Endothelial cell of umbilical vein (primary cell): ENCODE data around the gene EIF1AX. TPM values are rescaled to one million over a fixed set of nuclear protein-coding genes. Genes with fewer than 3 reads are reported as not detected.

ENCODE experiments used
- BruUV-seq: library from RNA; stranded (reverse); fragments of 400-500 nt; replicated peaks from 2 replicates; lab custom pipeline; 2021; lab: Mats Ljungman, UMichigan
- CTCF ChIA-PET: fragments of 300-600, 350-600 bp; sonication (Branson Sonifier 250); formaldehyde crosslinking; loops from one replicate; lab custom pipeline; 2021; ENCODE audit warnings: antibody characterized with exemption, inconsistent platforms; lab: Charles Lee
- POLR2A ChIA-PET: fragments of 300-600, 350-600 bp; sonication (Branson Sonifier 250); formaldehyde crosslinking; loops from one replicate; lab custom pipeline; 2021; ENCODE audit warnings: antibody characterized with exemption, inconsistent platforms; lab: Charles Lee
- DNase-seq: peaks from one replicate; pipeline ENCODE4 v3.0.0-alpha.2; 2011; ENCODE audit warnings: low read depth, low spot score
- FAIRE-seq: peaks from 2 replicates; lab custom pipeline; 2011; peaks lifted over from hg19 to GRCh38; lab: Jason Lieb, UNC
- H2AFZ ChIP-seq: 2 replicates; pipeline ENCODE4 v1.6.0; 2012; ENCODE audit warnings: low read depth, low read length, control low read depth, inconsistent platforms
- H3K27ac ChIP-seq: 2 replicates; pipeline ENCODE4 v1.5.1; 2011; ENCODE audit warnings: low read depth, mild to moderate bottlenecking, control low read depth, low read length, moderate library complexity; ENCODE audit not compliant: insufficient read depth
- H3K27me3 ChIP-seq, 2 experiments: 2 replicates each; pipeline versions ENCODE4 v1.6.0 to v1.6.1; 2011; ENCODE audit warnings: low read length in 2 of 2, mixed read lengths in 1 of 2; ENCODE audit not compliant: control insufficient read depth in 2 of 2, insufficient read depth in 2 of 2
- H3K36me3 ChIP-seq, 2 experiments: 2 replicates in 1 of 2; 3 replicates in 1 of 2; pipeline ENCODE4 v1.5.1; 2011; ENCODE audit warnings: low read length in 2 of 2, mild to moderate bottlenecking in 1 of 2, moderate library complexity in 1 of 2; ENCODE audit not compliant: control insufficient read depth in 2 of 2, insufficient read depth in 2 of 2; ENCODE audit errors: extremely low read depth in 1 of 2
- H3K4me1 ChIP-seq: 3 replicates; pipeline ENCODE4 v1.5.1; 2011; ENCODE audit warnings: mild to moderate bottlenecking, low read length; ENCODE audit not compliant: control insufficient read depth, insufficient read depth; ENCODE audit errors: extremely low read depth
- H3K4me2 ChIP-seq: 2 replicates; pipeline ENCODE4 v1.6.1; 2011; ENCODE audit warnings: low read length, control low read depth, mixed read lengths; ENCODE audit not compliant: insufficient read depth
- H3K4me3 ChIP-seq, 3 experiments: fragments of 200-600 bp in 1 of 3; sonication (generic), shearing (Covaris generic) in 1 of 3; replicated peaks in 1 of 3; 2 replicates each; pipeline ENCODE4 v1.5.1; 2011 to 2016; ENCODE audit warnings: control low read depth in 3 of 3, low read length in 3 of 3, mild to moderate bottlenecking in 2 of 3, inconsistent platforms in 1 of 3, low read depth in 1 of 3, moderate library complexity in 1 of 3; ENCODE audit not compliant: insufficient read depth in 1 of 3
- H3K79me2 ChIP-seq: 2 replicates; pipeline ENCODE4 v1.6.0; 2012; ENCODE audit warnings: low read length, inconsistent platforms; ENCODE audit not compliant: control insufficient read depth, insufficient read depth
- H3K9ac ChIP-seq: replicated peaks from 2 replicates; pipeline ENCODE3; 2011; ENCODE audit warnings: low read length, control low read depth; ENCODE audit not compliant: insufficient read depth; ENCODE audit errors: extremely low read depth
- H3K9me1 ChIP-seq: replicated peaks from 3 replicates; pipeline ENCODE4 v1.6.0; 2011; ENCODE audit warnings: mild to moderate bottlenecking, low read length; ENCODE audit not compliant: control insufficient read depth, insufficient read depth; ENCODE audit errors: extremely low read depth
- H3K9me3 ChIP-seq: replicated peaks from 2 replicates; pipeline ENCODE4 v1.5.1; 2012; ENCODE audit warnings: low read length, inconsistent platforms; ENCODE audit not compliant: control insufficient read depth, insufficient read depth
- H4K20me1 ChIP-seq: replicated peaks from 2 replicates; pipeline ENCODE3; 2011; ENCODE audit warnings: mild to moderate bottlenecking, low read length; ENCODE audit not compliant: control insufficient read depth, insufficient read depth; ENCODE audit errors: extremely low read depth
- EZH2 ChIP-seq: IDR thresholded peaks from 2 replicates; pipeline ENCODE4 v1.6.1; 2012; ENCODE audit warnings: borderline replicate concordance, low read depth, mild to moderate bottlenecking, moderate library complexity, low read length, inconsistent platforms; ENCODE audit not compliant: severe bottlenecking
- FOS ChIP-seq: IDR thresholded peaks from 2 replicates; pipeline ENCODE4 v1.6.1; 2011; ENCODE audit warnings: mild to moderate bottlenecking, low read length, moderate library complexity, borderline replicate concordance; ENCODE audit not compliant: insufficient read depth
- GATA2 ChIP-seq: IDR thresholded peaks from 2 replicates; pipeline ENCODE4 v1.7.0; 2011; ENCODE audit warnings: low read depth, mild to moderate bottlenecking, moderate library complexity, mixed read lengths, low read length; ENCODE audit not compliant: insufficient read length, insufficient read depth
- JUN ChIP-seq: IDR thresholded peaks from 2 replicates; pipeline ENCODE4 v1.6.1; 2011; ENCODE audit warnings: borderline replicate concordance, low read depth; ENCODE audit not compliant: insufficient read length, insufficient read depth
- MYC ChIP-seq: IDR thresholded peaks from one replicate; pipeline ENCODE4 v1.6.1; 2011; ENCODE audit warnings: mild to moderate bottlenecking, low read depth, low read length
- POLR2A ChIP-seq: IDR thresholded peaks from 2 replicates; pipeline ENCODE4 v1.6.1; 2012; ENCODE audit warnings: low read depth, mild to moderate bottlenecking, control low read depth, low read length
- POLR2AphosphoS5 ChIP-seq: IDR thresholded peaks from 2 replicates; pipeline ENCODE4 v1.6.1; 2012; ENCODE audit warnings: low read depth, mild to moderate bottlenecking, control low read depth, low read length, moderate library complexity; ENCODE audit not compliant: insufficient read depth
- dilution Hi-C: fragments of 300-500 bp; cut with MboI; formaldehyde crosslinking; loops from one replicate; pipeline ENCODE4 v1.15.0; 2019; ENCODE audit warnings: low sequenced_read_pairs; ENCODE audit not compliant: extremely low pct_ligation_motif_present
- intact Hi-C: fragments of 100-400 bp; cut with micrococcal nuclease; formaldehyde crosslinking; loops from one replicate; pipeline ENCODE4 v1.10.0; 2022
- polyA plus RNA-seq, 4 experiments: library from polyadenylated mRNA; depleted of rRNA in 3 of 4; stranded (reverse) in 3 of 4; unstranded in 1 of 4; fragments of >200 nt; gene quantifications; 2 replicates each; pipeline versions ENCODE4 v1.2.1 to v1.2.3, GENCODE V29; 2011 to 2012; ENCODE audit warnings: missing spikeins in 1 of 4
- total RNA-seq: library from RNA; stranded (reverse); gene quantifications from 2 replicates; pipeline ENCODE4 v1.2.3, GENCODE V29; 2021
- TF ChIP-seq, protein P1 (sequence below): IDR thresholded peaks from 2 replicates; pipeline ENCODE4 v1.6.1; 2011; ENCODE audit not compliant: insufficient read depth, insufficient read length
- TF ChIP-seq, protein P2 (sequence below), 2 donors: IDR thresholded peaks; 1 replicate in 1 of 2; 2 replicates in 1 of 2; pipeline ENCODE4 v1.5.1; 2011; ENCODE audit warnings: low read length in 2 of 2, mild to moderate bottlenecking in 2 of 2, moderate library complexity in 2 of 2, control low read depth in 1 of 2, inconsistent platforms in 1 of 2, low read depth in 1 of 2; ENCODE audit not compliant: insufficient read depth in 1 of 2; ENCODE audit errors: extremely low read depth in 1 of 2

EIF1AX gene
- total and polyA plus RNA-seq, 2 donors (not counting 3 experiments of a cell fraction or from before 2014, with no cell fraction given): 12.8 to 89.4 TPM

DNA sequence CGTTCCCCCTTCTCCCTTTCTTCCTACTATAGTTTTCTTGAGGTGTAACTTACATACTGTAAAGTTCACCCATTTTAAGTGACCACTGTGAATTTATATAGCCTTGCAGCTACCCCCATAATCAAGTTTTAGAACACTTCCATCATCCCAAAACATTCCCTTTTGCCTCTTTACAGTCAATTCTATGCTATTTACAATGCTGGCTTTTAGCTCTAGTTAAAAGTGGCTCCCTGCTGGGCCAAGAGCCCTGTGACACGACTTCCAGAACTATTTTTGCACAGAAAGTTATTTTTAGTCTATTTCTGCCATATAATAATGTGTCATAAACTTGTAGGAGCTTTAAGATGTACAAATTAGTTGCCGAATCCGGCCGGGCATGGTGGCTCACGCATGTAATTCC, 51.8 kb downstream of the EIF1AX start:
- ChIA-PET CTCF (no interaction called here), POLR2A (no interaction called here)
- dilution Hi-C loops (no loop called here), intact Hi-C loops (no loop called here)
- Histone ChIP-seq H3K4me3 (no peak overlapping the region), H2AFZ (no peak overlapping the region), H4K20me1 (no peaks in the 10 kb centered on the region), H3K4me1 (no peaks in the 10 kb centered on the region), H3K27me3 (no peaks in the 10 kb centered on the region), H3K9ac (no peak overlapping the region), H3K27ac (no peak overlapping the region), H3K79me2 (no peaks in the 10 kb centered on the region), H3K36me3 (no peaks in the 10 kb centered on the region), H3K9me1 (no peaks in the 10 kb centered on the region), H3K9me3 (no peaks in the 10 kb centered on the region), H3K4me2 (no peak overlapping the region)
- no TSS peak for BruUV-seq
- TF ChIP-seq MYC (no peak), POLR2A (no peak), FOS (no peak), EZH2 (no peak), JUN (no peak), POLR2AphosphoS5 (no peak), GATA2 (no peak)
- TF ChIP-seq, protein P1, sequence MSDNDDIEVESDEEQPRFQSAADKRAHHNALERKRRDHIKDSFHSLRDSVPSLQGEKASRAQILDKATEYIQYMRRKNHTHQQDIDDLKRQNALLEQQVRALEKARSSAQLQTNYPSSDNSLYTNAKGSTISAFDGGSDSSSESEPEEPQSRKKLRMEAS: no peak
- TF ChIP-seq, protein P2, sequence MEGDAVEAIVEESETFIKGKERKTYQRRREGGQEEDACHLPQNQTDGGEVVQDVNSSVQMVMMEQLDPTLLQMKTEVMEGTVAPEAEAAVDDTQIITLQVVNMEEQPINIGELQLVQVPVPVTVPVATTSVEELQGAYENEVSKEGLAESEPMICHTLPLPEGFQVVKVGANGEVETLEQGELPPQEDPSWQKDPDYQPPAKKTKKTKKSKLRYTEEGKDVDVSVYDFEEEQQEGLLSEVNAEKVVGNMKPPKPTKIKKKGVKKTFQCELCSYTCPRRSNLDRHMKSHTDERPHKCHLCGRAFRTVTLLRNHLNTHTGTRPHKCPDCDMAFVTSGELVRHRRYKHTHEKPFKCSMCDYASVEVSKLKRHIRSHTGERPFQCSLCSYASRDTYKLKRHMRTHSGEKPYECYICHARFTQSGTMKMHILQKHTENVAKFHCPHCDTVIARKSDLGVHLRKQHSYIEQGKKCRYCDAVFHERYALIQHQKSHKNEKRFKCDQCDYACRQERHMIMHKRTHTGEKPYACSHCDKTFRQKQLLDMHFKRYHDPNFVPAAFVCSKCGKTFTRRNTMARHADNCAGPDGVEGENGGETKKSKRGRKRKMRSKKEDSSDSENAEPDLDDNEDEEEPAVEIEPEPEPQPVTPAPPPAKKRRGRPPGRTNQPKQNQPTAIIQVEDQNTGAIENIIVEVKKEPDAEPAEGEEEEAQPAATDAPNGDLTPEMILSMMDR (IDR thresholded peaks at IDR 0.05; ENCODE audit: extremely low read depth in 1 of 2, insufficient read depth in 1 of 2, low read depth in 1 of 2, low read length in 2 of 2): no peak
- FAIRE-seq (no peak), DNase-seq (no peak)
